GM12878 (cell line): ENCODE results near the gene LHB. TPM values are rescaled to one million over a fixed set of nuclear protein-coding genes. Genes with fewer than 3 reads are reported as not detected.
A peak's percentile ranks its signal among the peaks of the same experiment; 100 is the strongest.

Experiments used
- ASH2L ChIP-seq: fragments of 300-600, 200-600 bp; sonication (generic); IDR thresholded peaks from 2 replicates; pipeline ENCODE4 v1.6.1; 2017; ENCODE audit warnings: low read depth, mild to moderate bottlenecking, borderline replicate concordance
- ATF3 ChIP-seq: IDR thresholded peaks from 2 replicates; pipeline ENCODE4 v1.6.1; 2011; ENCODE audit warnings: low read depth, mild to moderate bottlenecking, low read length, moderate library complexity, borderline replicate concordance; ENCODE audit errors: extremely low read depth
- CHD4 ChIP-seq: fragments of 200-600 bp; sonication (generic); IDR thresholded peaks from 2 replicates; pipeline ENCODE4 v1.6.1; 2016; ENCODE audit warnings: mild to moderate bottlenecking
- CUX1 ChIP-seq: IDR thresholded peaks from 2 replicates; pipeline ENCODE4 v1.6.1; 2012; ENCODE audit warnings: improper control_type of control experiment, low read depth, low read length; ENCODE audit not compliant: insufficient replicate concordance
- HDAC2 ChIP-seq: fragments of 200-600 bp; sonication (generic); IDR thresholded peaks from 2 replicates; pipeline ENCODE4 v1.6.1; 2017
- MAX ChIP-seq: IDR thresholded peaks from 2 replicates; pipeline ENCODE4 v1.6.1; 2012; ENCODE audit warnings: low read depth, low read length, improper control_type of control experiment
- PAX5 ChIP-seq: IDR thresholded peaks from 2 replicates; pipeline ENCODE4 v1.6.1; 2011; ENCODE audit warnings: low read depth, low read length, borderline replicate concordance
- PBX3 ChIP-seq: IDR thresholded peaks from 2 replicates; pipeline ENCODE4 v1.6.1; 2011; ENCODE audit warnings: mild to moderate bottlenecking, low read depth, low read length, moderate library complexity; ENCODE audit not compliant: insufficient replicate concordance
- PML ChIP-seq: IDR thresholded peaks from 2 replicates; pipeline ENCODE4 v1.6.1; 2012; ENCODE audit warnings: low read length, inconsistent platforms
- SIX5 ChIP-seq: IDR thresholded peaks from 2 replicates; pipeline ENCODE4 v1.6.1; 2011; ENCODE audit warnings: mild to moderate bottlenecking, low read depth, low read length, moderate library complexity; ENCODE audit not compliant: severe bottlenecking
- SMC3 ChIP-seq: IDR thresholded peaks from 2 replicates; pipeline ENCODE4 v1.6.1; 2011; ENCODE audit warnings: low read length, improper control_type of control experiment, borderline replicate concordance
- SREBF1 ChIP-seq: IDR thresholded peaks from 2 replicates; pipeline ENCODE4 v1.6.1; 2012; ENCODE audit warnings: mild to moderate bottlenecking, low read length
- ZNF384 ChIP-seq: IDR thresholded peaks from 2 replicates; pipeline ENCODE4 v1.6.1; 2012; ENCODE audit warnings: low read depth, mild to moderate bottlenecking, low read length, improper control_type of control experiment, borderline replicate concordance
- polyA plus RNA-seq, 11 experiments: library from polyadenylated mRNA; depleted of rRNA in 4 of 11; unstranded in 6 of 11; stranded (reverse) in 5 of 11; fragments of >200 nt; fragmentation: Nextera tagmentation in 4 of 11; fragmentation: Illumina TruSeq in 1 of 11; extraction: Ambion mirVana in 4 of 11; extraction: Trizol in 1 of 11; gene quantifications; 1 replicate in 1 of 11; 2 replicates in 10 of 11; pipeline versions ENCODE4 v1.2.1 to v1.2.3, GENCODE V29; 2011 to 2016; ENCODE audit warnings: inconsistent platforms in 2 of 11, missing spikeins in 2 of 11, low read depth in 1 of 11
- total RNA-seq, 4 experiments: library from RNA; depleted of rRNA in 3 of 4; stranded (reverse); fragments of >200 nt in 3 of 4; fragmentation: Illumina TruSeq in 1 of 4; extraction: Trizol in 1 of 4; gene quantifications; 2 replicates each; pipeline versions ENCODE4 v1.2.1 to v1.2.3, GENCODE V29; 2013 to 2021
- TF ChIP-seq, protein P1 (sequence below): IDR thresholded peaks from 2 replicates; pipeline ENCODE4 v1.6.1; 2011; ENCODE audit warnings: low read depth, low read length, improper control_type of control experiment, borderline replicate concordance
- TF ChIP-seq, protein P2 (sequence below): fragments of 450-650 bp; formaldehyde crosslinking; IDR thresholded peaks from 2 replicates; pipeline ENCODE4 v1.4.0; 2020; ENCODE audit warnings: mild to moderate bottlenecking, moderate library complexity

The LHB gene
- total and polyA plus RNA-seq, 10 of the 15 experiments (the other 5 are each of a cell fraction or from before 2014, with no cell fraction given), result 0.20 to 0.72 (median 0.46) TPM; not detected in 5

GRCh38 chr19:48993175-48994034, 23.5 kb downstream of the LHB start, which contains the start of the genes GYS1 and RUVBL2 (continued):
- no peak for TF ChIP-seq ATF3
- TF ChIP-seq HDAC2, result no peak
- no peak for TF ChIP-seq SIX5
- TF ChIP-seq, protein P1, sequence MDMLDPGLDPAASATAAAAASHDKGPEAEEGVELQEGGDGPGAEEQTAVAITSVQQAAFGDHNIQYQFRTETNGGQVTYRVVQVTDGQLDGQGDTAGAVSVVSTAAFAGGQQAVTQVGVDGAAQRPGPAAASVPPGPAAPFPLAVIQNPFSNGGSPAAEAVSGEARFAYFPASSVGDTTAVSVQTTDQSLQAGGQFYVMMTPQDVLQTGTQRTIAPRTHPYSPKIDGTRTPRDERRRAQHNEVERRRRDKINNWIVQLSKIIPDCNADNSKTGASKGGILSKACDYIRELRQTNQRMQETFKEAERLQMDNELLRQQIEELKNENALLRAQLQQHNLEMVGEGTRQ, result no peak
- no peak; the same call in 1 of the 2 replicates for TF ChIP-seq SREBF1
- peak; percentile 46; the same call in 1 of the 2 replicates for TF ChIP-seq PAX5
- no peak for TF ChIP-seq ZNF384
- TF ChIP-seq CUX1, result no peak
- peak; percentile 96 for TF ChIP-seq PBX3
- peak; percentile 67 for TF ChIP-seq PML
- peak; percentile 28; the same call in 1 of the 2 replicates for TF ChIP-seq SMC3
- peak; percentile 74; the same call in 1 of the 2 replicates for TF ChIP-seq MAX
- no peak for TF ChIP-seq ASH2L
- TF ChIP-seq, protein P2, sequence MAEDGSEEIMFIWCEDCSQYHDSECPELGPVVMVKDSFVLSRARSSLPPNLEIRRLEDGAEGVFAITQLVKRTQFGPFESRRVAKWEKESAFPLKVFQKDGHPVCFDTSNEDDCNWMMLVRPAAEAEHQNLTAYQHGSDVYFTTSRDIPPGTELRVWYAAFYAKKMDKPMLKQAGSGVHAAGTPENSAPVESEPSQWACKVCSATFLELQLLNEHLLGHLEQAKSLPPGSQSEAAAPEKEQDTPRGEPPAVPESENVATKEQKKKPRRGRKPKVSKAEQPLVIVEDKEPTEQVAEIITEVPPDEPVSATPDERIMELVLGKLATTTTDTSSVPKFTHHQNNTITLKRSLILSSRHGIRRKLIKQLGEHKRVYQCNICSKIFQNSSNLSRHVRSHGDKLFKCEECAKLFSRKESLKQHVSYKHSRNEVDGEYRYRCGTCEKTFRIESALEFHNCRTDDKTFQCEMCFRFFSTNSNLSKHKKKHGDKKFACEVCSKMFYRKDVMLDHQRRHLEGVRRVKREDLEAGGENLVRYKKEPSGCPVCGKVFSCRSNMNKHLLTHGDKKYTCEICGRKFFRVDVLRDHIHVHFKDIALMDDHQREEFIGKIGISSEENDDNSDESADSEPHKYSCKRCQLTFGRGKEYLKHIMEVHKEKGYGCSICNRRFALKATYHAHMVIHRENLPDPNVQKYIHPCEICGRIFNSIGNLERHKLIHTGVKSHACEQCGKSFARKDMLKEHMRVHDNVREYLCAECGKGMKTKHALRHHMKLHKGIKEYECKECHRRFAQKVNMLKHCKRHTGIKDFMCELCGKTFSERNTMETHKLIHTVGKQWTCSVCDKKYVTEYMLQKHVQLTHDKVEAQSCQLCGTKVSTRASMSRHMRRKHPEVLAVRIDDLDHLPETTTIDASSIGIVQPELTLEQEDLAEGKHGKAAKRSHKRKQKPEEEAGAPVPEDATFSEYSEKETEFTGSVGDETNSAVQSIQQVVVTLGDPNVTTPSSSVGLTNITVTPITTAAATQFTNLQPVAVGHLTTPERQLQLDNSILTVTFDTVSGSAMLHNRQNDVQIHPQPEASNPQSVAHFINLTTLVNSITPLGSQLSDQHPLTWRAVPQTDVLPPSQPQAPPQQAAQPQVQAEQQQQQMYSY (CRISPR knock-in tag), result no peak
- no peak for TF ChIP-seq CHD4
